H1 (cell line): ENCODE results near the gene ZNF189. TPM values are rescaled to one million over a fixed set of nuclear protein-coding genes. Genes with fewer than 3 reads are reported as not detected.
A peak's percentile ranks its signal among the peaks of the same experiment; 100 is the strongest.

Experiments
- CTCF ChIA-PET: fragments of 300-600 bp; sonication (Branson Sonifier 250); formaldehyde crosslinking; loops from one replicate; lab custom pipeline; 2021; ENCODE audit not compliant: partially characterized antibody; lab: Charles Lee
- POLR2A ChIA-PET: fragments of 300-600 bp; sonication (Branson Sonifier 250); formaldehyde crosslinking; loops from one replicate; lab custom pipeline; 2021; ENCODE audit warnings: inconsistent platforms; ENCODE audit not compliant: partially characterized antibody; lab: Charles Lee
- DNase-seq, 2 experiments: peaks; one replicate each; pipeline versions ENCODE4 v3.0.0 to v3.0.0-alpha.2; 2010 to 2022; ENCODE audit warnings: low spot score in 2 of 2, low read depth in 1 of 2, mixed read lengths in 1 of 2
- FAIRE-seq: peaks from 2 replicates; lab custom pipeline; 2011; peaks lifted over from hg19 to GRCh38; lab: Jason Lieb, UNC
- H2AFZ ChIP-seq: 2 replicates; pipeline ENCODE4 v1.8.1; 2012; ENCODE audit warnings: low read length, inconsistent platforms
- H2AK5ac ChIP-seq: 2 replicates; pipeline ENCODE4 v1.6.1; 2013; ENCODE audit warnings: low read depth, low read length
- H2BK120ac ChIP-seq: replicated peaks from 2 replicates; pipeline ENCODE3; 2013; ENCODE audit warnings: low read depth, low read length, inconsistent platforms
- H2BK12ac ChIP-seq: 2 replicates; pipeline ENCODE4 v1.6.1; 2013; ENCODE audit warnings: low read depth, low read length
- H2BK15ac ChIP-seq: 2 replicates; pipeline ENCODE4 v1.6.1; 2013; ENCODE audit warnings: low read length
- H2BK20ac ChIP-seq: 2 replicates; pipeline ENCODE4 v1.6.1; 2013; ENCODE audit warnings: low read length
- H2BK5ac ChIP-seq: 2 replicates; pipeline ENCODE4 v1.6.1; 2013; ENCODE audit warnings: low read depth, low read length
- H3K14ac ChIP-seq: 2 replicates; pipeline ENCODE4 v1.6.1; 2013; ENCODE audit warnings: inconsistent platforms; ENCODE audit not compliant: insufficient read length
- H3K18ac ChIP-seq: 2 replicates; pipeline ENCODE4 v1.6.1; 2013; ENCODE audit warnings: low read length; ENCODE audit errors: extremely low read depth
- H3K23ac ChIP-seq: 2 replicates; pipeline ENCODE4 v1.6.1; 2013; ENCODE audit warnings: inconsistent platforms; ENCODE audit not compliant: insufficient read length
- H3K23me2 ChIP-seq: 2 replicates; pipeline ENCODE4 v1.6.1; 2013; ENCODE audit warnings: low read depth, low read length
- H3K27ac ChIP-seq: 2 replicates; pipeline ENCODE4 v1.6.1; 2011; ENCODE audit warnings: low read depth, low read length, inconsistent platforms
- H3K27me3 ChIP-seq, 4 experiments: replicated peaks in 1 of 4; 1 replicate in 1 of 4; 2 replicates in 3 of 4; pipeline versions ENCODE4 v1.6.1 to v1.8.1; 2011 to 2013; ENCODE audit warnings: low read length in 3 of 4, mild to moderate bottlenecking in 3 of 4, inconsistent platforms in 2 of 4, mixed read lengths in 2 of 4, moderate library complexity in 1 of 4; ENCODE audit not compliant: control insufficient read depth in 3 of 4, insufficient read depth in 3 of 4; ENCODE audit errors: extremely low read depth in 1 of 4
- H3K36me3 ChIP-seq, 4 experiments: 2 replicates each; pipeline versions ENCODE4 v1.6.1 to v1.8.1; 2011 to 2013; ENCODE audit warnings: mild to moderate bottlenecking in 4 of 4, low read length in 3 of 4, moderate library complexity in 2 of 4, control low read depth in 1 of 4, inconsistent platforms in 1 of 4; ENCODE audit not compliant: insufficient read depth in 4 of 4, control insufficient read depth in 2 of 4
- H3K4ac ChIP-seq: replicated peaks from 2 replicates; pipeline ENCODE3; 2013; ENCODE audit warnings: low read length, low read depth, mixed read lengths, inconsistent platforms; ENCODE audit not compliant: insufficient read length
- H3K4me1 ChIP-seq, 4 experiments: replicated peaks in 1 of 4; 1 replicate in 1 of 4; 2 replicates in 3 of 4; pipeline versions ENCODE4 v1.6.1 to v1.8.1; 2011 to 2013; ENCODE audit warnings: low read length in 3 of 4, inconsistent platforms in 2 of 4, mixed read lengths in 1 of 4; ENCODE audit not compliant: insufficient read depth in 4 of 4, control insufficient read depth in 3 of 4
- H3K4me2 ChIP-seq, 2 experiments: 2 replicates each; pipeline versions ENCODE4 v1.6.1 to v1.8.1; 2011 to 2013; ENCODE audit warnings: low read depth in 2 of 2, low read length in 2 of 2, control low read depth in 1 of 2, inconsistent platforms in 1 of 2, mild to moderate bottlenecking in 1 of 2; ENCODE audit not compliant: insufficient read depth in 1 of 2
- H3K4me3 ChIP-seq, 4 experiments: fragments of 200-600, 300-600 bp in 1 of 4; sonication (generic), shearing (Covaris generic), sonication (Bioruptor Twin) in 1 of 4; 2 replicates each; pipeline versions ENCODE4 v1.5.1 to v1.8.1; 2011 to 2016; ENCODE audit warnings: low read length in 4 of 4, low read depth in 3 of 4, control low read depth in 2 of 4, inconsistent platforms in 2 of 4, mild to moderate bottlenecking in 2 of 4, mixed read lengths in 1 of 4, moderate library complexity in 1 of 4; ENCODE audit not compliant: insufficient read depth in 2 of 4; ENCODE audit errors: extremely low read depth in 1 of 4
- H3K56ac ChIP-seq: replicated peaks from 2 replicates; pipeline ENCODE3; 2013; ENCODE audit warnings: low read depth, mild to moderate bottlenecking, mixed read lengths, low read length, inconsistent platforms; ENCODE audit not compliant: insufficient read length
- H3K79me1 ChIP-seq: 2 replicates; pipeline ENCODE4 v1.6.1; 2013; ENCODE audit warnings: low read depth, low read length, control low read depth
- H3K79me2 ChIP-seq, 2 experiments: 2 replicates each; pipeline versions ENCODE4 v1.6.1 to v1.8.1; 2012 to 2013; ENCODE audit warnings: low read length in 2 of 2, mild to moderate bottlenecking in 2 of 2, inconsistent platforms in 1 of 2; ENCODE audit not compliant: insufficient read depth in 2 of 2, control insufficient read depth in 1 of 2
- H3K9ac ChIP-seq, 4 experiments: replicated peaks in 1 of 4; 1 replicate in 1 of 4; 2 replicates in 3 of 4; pipeline versions ENCODE4 v1.6.1 to v1.8.1; 2011 to 2013; ENCODE audit warnings: low read depth in 3 of 4, low read length in 3 of 4, control low read depth in 2 of 4, mild to moderate bottlenecking in 2 of 4, moderate library complexity in 2 of 4, inconsistent platforms in 1 of 4; ENCODE audit errors: extremely low read depth in 1 of 4
- H3K9me3 ChIP-seq, 2 experiments: 2 replicates each; pipeline versions ENCODE4 v1.6.1 to v1.8.1; 2012 to 2013; ENCODE audit warnings: mild to moderate bottlenecking in 2 of 2, moderate library complexity in 2 of 2, control low read depth in 1 of 2, inconsistent platforms in 1 of 2, low read depth in 1 of 2, low read length in 1 of 2, mixed read lengths in 1 of 2; ENCODE audit not compliant: insufficient read depth in 2 of 2
- H4K20me1 ChIP-seq, 2 experiments: replicated peaks in 1 of 2; 2 replicates each; pipeline versions ENCODE3 to v1.8.1; 2011 to 2013; ENCODE audit warnings: inconsistent platforms in 2 of 2, low read length in 2 of 2, mild to moderate bottlenecking in 1 of 2; ENCODE audit not compliant: insufficient read depth in 2 of 2, control insufficient read depth in 1 of 2
- H4K5ac ChIP-seq: 2 replicates; pipeline ENCODE4 v1.6.1; 2013; ENCODE audit warnings: low read length, low read depth, mixed read lengths, inconsistent platforms; ENCODE audit not compliant: insufficient read length
- H4K8ac ChIP-seq: 2 replicates; pipeline ENCODE4 v1.8.0; 2013; ENCODE audit warnings: mild to moderate bottlenecking, moderate library complexity, low read length, inconsistent platforms; ENCODE audit not compliant: insufficient read depth; ENCODE audit errors: extremely low read depth
- H4K91ac ChIP-seq: replicated peaks from 2 replicates; pipeline ENCODE3; 2013; ENCODE audit warnings: low read length, mixed read lengths, inconsistent platforms; ENCODE audit not compliant: insufficient read length
- EP300 ChIP-seq, 2 experiments: IDR thresholded peaks; 1 replicate in 1 of 2; 2 replicates in 1 of 2; pipeline ENCODE4 v1.6.1; 2011 to 2012; ENCODE audit warnings: low read depth in 2 of 2, low read length in 2 of 2, mild to moderate bottlenecking in 2 of 2, borderline replicate concordance in 1 of 2, inconsistent platforms in 1 of 2, moderate library complexity in 1 of 2
- EZH2 ChIP-seq: fragments of 200-600 bp; sonication (generic); IDR thresholded peaks from 2 replicates; pipeline ENCODE4 v1.7.1; 2012; ENCODE audit warnings: low read depth, mild to moderate bottlenecking, moderate library complexity, low read length, inconsistent platforms; ENCODE audit not compliant: severe bottlenecking
- GTF2F1 ChIP-seq: IDR thresholded peaks from 2 replicates; pipeline ENCODE4 v1.6.1; 2012; ENCODE audit warnings: low read depth, low read length, improper control_type of control experiment, borderline replicate concordance
- KDM4A ChIP-seq: IDR thresholded peaks from one replicate; pipeline ENCODE4 v1.7.1; 2012; ENCODE audit warnings: low read depth, mild to moderate bottlenecking, moderate library complexity, low read length, inconsistent platforms; ENCODE audit not compliant: severe bottlenecking
- KDM5A ChIP-seq: fragments of 200-600 bp; IDR thresholded peaks from 2 replicates; pipeline ENCODE4 v1.7.1; 2012; ENCODE audit warnings: mild to moderate bottlenecking, low read length, inconsistent platforms, mixed read lengths
- NRF1 ChIP-seq: IDR thresholded peaks from 2 replicates; pipeline ENCODE4 v1.6.1; 2011; ENCODE audit warnings: mild to moderate bottlenecking, low read depth, low read length, improper control_type of control experiment
- RBBP5 ChIP-seq: IDR thresholded peaks from 2 replicates; pipeline ENCODE4 v1.7.1; 2012; ENCODE audit warnings: low read depth, mild to moderate bottlenecking, inconsistent platforms, low read length, moderate library complexity, borderline replicate concordance
- TCF12 ChIP-seq: IDR thresholded peaks from 2 replicates; pipeline ENCODE4 v1.6.1; 2011; ENCODE audit warnings: low read depth, mild to moderate bottlenecking, low read length
- WGBS, 2 experiments: shearing (Covaris generic) in 1 of 2; methylation state at CpG; one replicate each; pipeline versions ENCODE4 v1.1.6 to v1.1.7; 2013 to 2015; ENCODE audit warnings: low lambda C conversion rate in 2 of 2, mixed read lengths in 2 of 2, inconsistent platforms in 1 of 2, low coverage in 1 of 2, missing lambda C conversion rate in 1 of 2; ENCODE audit not compliant: insufficient replicate concordance in 2 of 2, insufficient coverage in 1 of 2, insufficient read length in 1 of 2; ENCODE audit errors: extremely low coverage in 1 of 2, missing lambda C conversion rate in 1 of 2; 5-methylcytosine and 5-hydroxymethylcytosine counted together
- polyA plus RNA-seq, 7 experiments: library from polyadenylated mRNA; depleted of rRNA in 3 of 7; stranded (reverse) in 5 of 7; unstranded in 2 of 7; fragments of >200 nt in 5 of 7; fragments of 200-250 nt in 2 of 7; gene quantifications; 1 replicate in 5 of 7; 2 replicates in 1 of 7; 4 replicates in 1 of 7; pipeline versions ENCODE4 v1.2.1 to v1.2.3, GENCODE V29; 2011 to 2013; ENCODE audit warnings: missing spikeins in 2 of 7, mixed read lengths in 2 of 7
- total RNA-seq: library from RNA; stranded (reverse); fragmentation: NEBNext Ultra II Directional; extraction: Animal tissue kit (Norgen Biotek cat#: 25700); gene quantifications from 2 replicates; pipeline ENCODE4 v1.2.1, GENCODE V29; 2021

ZNF189 gene
- total and polyA plus RNA-seq, 2 of the 8 experiments (the other 6 are each of a cell fraction or from before 2014, with no cell fraction given), result 1.9 to 12.3 TPM

DNA sequence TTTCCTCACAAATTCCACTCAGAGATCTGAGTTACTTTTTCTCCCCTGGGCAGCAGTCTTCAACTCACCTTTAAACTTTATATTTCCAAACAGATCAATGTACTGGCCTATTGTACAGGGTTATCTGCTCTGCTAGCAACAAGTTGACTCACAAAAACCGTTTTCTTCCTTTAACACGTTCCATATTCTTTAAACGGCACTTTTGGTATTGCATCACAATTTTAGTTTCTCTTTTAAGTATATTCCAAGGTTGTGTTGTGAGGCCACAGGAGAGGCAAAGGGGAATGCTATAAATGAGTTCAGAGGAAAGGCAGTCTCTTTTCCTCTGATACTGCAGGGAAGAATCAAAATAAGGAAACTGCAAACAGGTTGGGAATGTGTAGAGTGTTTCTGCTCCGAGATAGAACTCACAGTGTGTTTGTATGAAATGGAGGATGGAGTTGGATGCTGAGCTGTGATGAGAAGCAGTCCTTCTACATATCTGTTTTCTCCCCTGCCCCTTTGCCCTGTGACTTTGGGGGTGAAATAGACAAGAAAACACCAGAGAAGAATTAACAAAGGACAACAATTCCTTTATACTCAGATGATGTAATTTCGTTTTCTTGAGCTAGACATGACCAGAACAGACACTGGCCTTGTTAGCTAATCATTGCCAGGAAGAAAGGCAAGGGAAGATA, 46.8 kb downstream of the ZNF189 start:
- Histone ChIP-seq H3K18ac (no peak overlapping the region), H2AFZ (0 out of 2 replicates have a peak overlapping the region, but pooled peaks have one; percentile 28), H3K4me1 (no peaks in the 10 kb centered on the region; a peak in 1 of 7 replicates), H3K23me2 (peaks cover 1% of the 10 kb centered on the region; the same call in 1 of the 2 replicates), H4K91ac (no peak overlapping the region), H3K36me3 (no peaks in the 10 kb centered on the region), H2BK120ac (no peak overlapping the region), H2BK12ac (no peak overlapping the region), H4K20me1 (no peaks in the 10 kb centered on the region), H2BK20ac (no peak overlapping the region), H3K4me2 (no peak overlapping the region), H3K4ac (no peak overlapping the region), H4K8ac (no peak overlapping the region), H3K27ac (no peak overlapping the region), H2BK15ac (no peak overlapping the region), H4K5ac (no peak overlapping the region), H3K4me3 (no peak overlapping the region), H3K79me1 (no peaks in the 10 kb centered on the region), H3K14ac (no peak overlapping the region), H2AK5ac (no peak overlapping the region), H3K79me2 (no peaks in the 10 kb centered on the region), H2BK5ac (no peak overlapping the region), H3K9ac (no peak overlapping the region), H3K56ac (no peak overlapping the region), H3K23ac (no peak overlapping the region), H3K9me3 (no peaks in the 10 kb centered on the region), H3K27me3 (no peaks in the 10 kb centered on the region)
- WGBS, 2 experiments, result 80% methylated on average over 5 of the region's 5 CpGs; no CpG with 5 or more reads in 1 of the 2 experiments
- DNase-seq (no peak), FAIRE-seq (no peak)
- POLR2A ChIA-PET, result interaction anchor here (0.6 to 1.5 kb wide), 2 partner anchors 14 to 108 kb away, joined by 3 read pairs; no protein-coding TSS in a partner anchor
- CTCF ChIA-PET, result interaction anchor here (1.0 to 2.3 kb wide), 12 partner anchors 8 to 105 kb away, joined by 3 to 15 read pairs (median 4); no protein-coding TSS in a partner anchor
- no peak for TF ChIP-seq EZH2
- TF ChIP-seq GTF2F1, result no peak
- no peak for TF ChIP-seq RBBP5
- TF ChIP-seq TCF12, result no peak
- TF ChIP-seq KDM4A, result no peak
- TF ChIP-seq KDM5A, result no peak
- no peak for TF ChIP-seq EP300 (IDR thresholded peaks at IDR 0.05; ENCODE audit: borderline replicate concordance in 1 of 2, low read depth in 2 of 2, low read length in 2 of 2)
- TF ChIP-seq NRF1, result no peak
